H9 (cell line): Measurements from ENCODE around the gene ASPSCR1. TPM values are rescaled to one million over a fixed set of nuclear protein-coding genes. Genes with fewer than 3 reads are reported as not detected.

ENCODE experiments used
- DNase-seq: peaks from one replicate; pipeline ENCODE4 v3.0.0-alpha.2; 2017
- H2AFZ ChIP-seq: one replicate; pipeline ENCODE4 v1.6.1; 2013; ENCODE audit warnings: mild to moderate bottlenecking, low read length, control low read depth, moderate library complexity
- H2AK5ac ChIP-seq: 2 replicates; pipeline ENCODE4 v1.6.1; 2013; ENCODE audit warnings: low read length, control low read depth, mixed read lengths; ENCODE audit not compliant: insufficient read length
- H2BK120ac ChIP-seq: one replicate; pipeline ENCODE4 v1.6.1; 2013; ENCODE audit warnings: low read depth, mild to moderate bottlenecking, low read length, control low read depth, inconsistent platforms; ENCODE audit not compliant: poor library complexity, severe bottlenecking
- H2BK12ac ChIP-seq: 2 replicates; pipeline ENCODE4 v1.6.1; 2013; ENCODE audit warnings: low read length, control low read depth, mixed read lengths, low read depth; ENCODE audit not compliant: insufficient read length
- H2BK15ac ChIP-seq: 2 replicates; pipeline ENCODE4 v1.6.1; 2013; ENCODE audit warnings: low read depth, low read length, control low read depth
- H2BK20ac ChIP-seq: one replicate; pipeline ENCODE4 v1.6.1; 2013; ENCODE audit warnings: low read depth, mild to moderate bottlenecking, low read length, control low read depth, inconsistent platforms; ENCODE audit not compliant: poor library complexity, severe bottlenecking
- H2BK5ac ChIP-seq: 2 replicates; pipeline ENCODE4 v1.6.1; 2013; ENCODE audit warnings: low read length, control low read depth, mixed read lengths; ENCODE audit not compliant: insufficient read length
- H3K14ac ChIP-seq: 2 replicates; pipeline ENCODE4 v1.6.1; 2013; ENCODE audit warnings: low read length, control low read depth; ENCODE audit not compliant: insufficient read depth
- H3K18ac ChIP-seq: 2 replicates; pipeline ENCODE4 v1.6.1; 2013; ENCODE audit warnings: low read depth, mild to moderate bottlenecking, mixed read lengths, low read length, control low read depth; ENCODE audit not compliant: insufficient read length
- H3K23ac ChIP-seq: 2 replicates; pipeline ENCODE4 v1.6.1; 2013; ENCODE audit warnings: low read length, control low read depth, mixed read lengths, low read depth; ENCODE audit not compliant: insufficient read length
- H3K23me2 ChIP-seq: 2 replicates; pipeline ENCODE4 v1.6.1; 2013; ENCODE audit warnings: low read depth, mild to moderate bottlenecking, mixed read lengths, low read length, control low read depth; ENCODE audit not compliant: insufficient read length, poor library complexity, severe bottlenecking
- H3K27ac ChIP-seq: 2 replicates; pipeline ENCODE4 v1.5.1; 2013; ENCODE audit warnings: low read length, control low read depth, mixed read lengths, low read depth; ENCODE audit not compliant: insufficient read length
- H3K27me3 ChIP-seq: 2 replicates; pipeline ENCODE4 v1.6.1; 2013; ENCODE audit warnings: low read length, control low read depth, inconsistent platforms; ENCODE audit not compliant: insufficient read depth
- H3K4ac ChIP-seq: 2 replicates; pipeline ENCODE4 v1.6.1; 2013; ENCODE audit warnings: low read depth, mild to moderate bottlenecking, control low read depth, inconsistent platforms, low read length, moderate library complexity
- H3K4me1 ChIP-seq: 2 replicates; pipeline ENCODE4 v1.6.1; 2013; ENCODE audit warnings: low read length, control low read depth, inconsistent platforms; ENCODE audit not compliant: insufficient read depth
- H3K4me2 ChIP-seq: 2 replicates; pipeline ENCODE4 v1.6.1; 2013; ENCODE audit warnings: low read length, control low read depth, mixed read lengths; ENCODE audit not compliant: insufficient read length, insufficient read depth
- H3K56ac ChIP-seq: 2 replicates; pipeline ENCODE4 v1.6.1; 2013; ENCODE audit warnings: low read depth, mild to moderate bottlenecking, mixed read lengths, low read length, control low read depth; ENCODE audit not compliant: insufficient read length
- H3K79me1 ChIP-seq: 2 replicates; pipeline ENCODE4 v1.6.1; 2013; ENCODE audit warnings: low read depth, mild to moderate bottlenecking, moderate library complexity, low read length, control low read depth, inconsistent platforms; ENCODE audit not compliant: insufficient read depth, poor library complexity, severe bottlenecking
- H3K79me2 ChIP-seq: 2 replicates; pipeline ENCODE4 v1.6.1; 2013; ENCODE audit warnings: low read length, control low read depth, inconsistent platforms; ENCODE audit not compliant: insufficient read depth
- H3K9ac ChIP-seq: 2 replicates; pipeline ENCODE4 v1.6.1; 2013; ENCODE audit warnings: low read length, control low read depth, mixed read lengths; ENCODE audit not compliant: insufficient read length; ENCODE audit errors: extremely low read depth
- H3K9me3 ChIP-seq: one replicate; pipeline ENCODE4 v1.6.1; 2013; ENCODE audit warnings: low read depth, low read length, inconsistent platforms; ENCODE audit not compliant: control insufficient read depth
- H3T11ph ChIP-seq: one replicate; pipeline ENCODE4 v1.6.1; 2013; ENCODE audit warnings: mild to moderate bottlenecking, low read length, control low read depth, inconsistent platforms
- H4K20me1 ChIP-seq: one replicate; pipeline ENCODE4 v1.6.1; 2013; ENCODE audit not compliant: control insufficient read depth, insufficient read length, insufficient read depth
- H4K5ac ChIP-seq: 2 replicates; pipeline ENCODE4 v1.6.1; 2013; ENCODE audit warnings: low read depth, mild to moderate bottlenecking, mixed read lengths, low read length, control low read depth; ENCODE audit not compliant: insufficient read length
- H4K8ac ChIP-seq: replicated peaks from 2 replicates; pipeline ENCODE4 v1.6.1; 2013; ENCODE audit warnings: low read length, control low read depth, mixed read lengths, low read depth; ENCODE audit not compliant: insufficient read length
- H4K91ac ChIP-seq: 2 replicates; pipeline ENCODE4 v1.6.1; 2013; ENCODE audit warnings: low read depth, mild to moderate bottlenecking, moderate library complexity, mixed read lengths, low read length, control low read depth; ENCODE audit not compliant: insufficient read length
- H3K27ac Mint-ChIP-seq, 3 experiments: 2 replicates in 2 of 3; 3 replicates in 1 of 3; pipeline ENCODE4 v1.8.0; 2020 to 2021; ENCODE audit warnings: mixed read lengths in 3 of 3, mild to moderate bottlenecking in 1 of 3, moderate library complexity in 1 of 3
- H3K27me3 Mint-ChIP-seq: 2 replicates; pipeline ENCODE4 v1.8.0; 2021; ENCODE audit warnings: low read depth, mild to moderate bottlenecking, moderate library complexity, mixed read lengths
- H3K36me3 Mint-ChIP-seq, 3 experiments: 2 replicates in 2 of 3; 3 replicates in 1 of 3; pipeline ENCODE4 v1.8.0; 2020 to 2021; ENCODE audit warnings: low read depth in 3 of 3, mixed read lengths in 3 of 3; ENCODE audit not compliant: insufficient read depth in 1 of 3
- H3K4me1 Mint-ChIP-seq, 2 experiments: 2 replicates each; pipeline ENCODE4 v1.8.0; 2020; ENCODE audit warnings: mixed read lengths in 2 of 2
- H3K4me3 Mint-ChIP-seq, 2 experiments: 2 replicates in 1 of 2; 3 replicates in 1 of 2; pipeline ENCODE4 v1.8.0; 2020 to 2021; ENCODE audit warnings: mild to moderate bottlenecking in 2 of 2, mixed read lengths in 2 of 2, moderate library complexity in 1 of 2
- H3K9me3 Mint-ChIP-seq, 2 experiments: 2 replicates in 1 of 2; 3 replicates in 1 of 2; pipeline ENCODE4 v1.8.0; 2020; ENCODE audit warnings: mild to moderate bottlenecking in 2 of 2, mixed read lengths in 2 of 2, moderate library complexity in 1 of 2
- WGBS: extraction: QIAGEN DNeasy Blood & Tissue Kit; methylation state at CpG from one replicate; pipeline ENCODE4 v1.1.7; 2013; ENCODE audit warnings: missing lambda C conversion rate, low lambda C conversion rate, mixed read lengths; ENCODE audit not compliant: insufficient read length; ENCODE audit errors: extremely low coverage; 5-methylcytosine and 5-hydroxymethylcytosine counted together
- total RNA-seq: library from RNA; stranded (reverse); gene quantifications from 2 replicates; pipeline ENCODE4 v1.2.1, GENCODE V29; 2021
- TF ChIP-seq, protein P1 (sequence below): fragments of 200-600 bp; sonication (generic); conservative IDR thresholded peaks from 3 replicates; pipeline ENCODE4 v1.8.0; 2021; ENCODE audit warnings: antibody characterized with exemption, mild to moderate bottlenecking

Gene ASPSCR1
- total RNA-seq, 1 experiment from 2014 or later, result 50.9 TPM

DNA sequence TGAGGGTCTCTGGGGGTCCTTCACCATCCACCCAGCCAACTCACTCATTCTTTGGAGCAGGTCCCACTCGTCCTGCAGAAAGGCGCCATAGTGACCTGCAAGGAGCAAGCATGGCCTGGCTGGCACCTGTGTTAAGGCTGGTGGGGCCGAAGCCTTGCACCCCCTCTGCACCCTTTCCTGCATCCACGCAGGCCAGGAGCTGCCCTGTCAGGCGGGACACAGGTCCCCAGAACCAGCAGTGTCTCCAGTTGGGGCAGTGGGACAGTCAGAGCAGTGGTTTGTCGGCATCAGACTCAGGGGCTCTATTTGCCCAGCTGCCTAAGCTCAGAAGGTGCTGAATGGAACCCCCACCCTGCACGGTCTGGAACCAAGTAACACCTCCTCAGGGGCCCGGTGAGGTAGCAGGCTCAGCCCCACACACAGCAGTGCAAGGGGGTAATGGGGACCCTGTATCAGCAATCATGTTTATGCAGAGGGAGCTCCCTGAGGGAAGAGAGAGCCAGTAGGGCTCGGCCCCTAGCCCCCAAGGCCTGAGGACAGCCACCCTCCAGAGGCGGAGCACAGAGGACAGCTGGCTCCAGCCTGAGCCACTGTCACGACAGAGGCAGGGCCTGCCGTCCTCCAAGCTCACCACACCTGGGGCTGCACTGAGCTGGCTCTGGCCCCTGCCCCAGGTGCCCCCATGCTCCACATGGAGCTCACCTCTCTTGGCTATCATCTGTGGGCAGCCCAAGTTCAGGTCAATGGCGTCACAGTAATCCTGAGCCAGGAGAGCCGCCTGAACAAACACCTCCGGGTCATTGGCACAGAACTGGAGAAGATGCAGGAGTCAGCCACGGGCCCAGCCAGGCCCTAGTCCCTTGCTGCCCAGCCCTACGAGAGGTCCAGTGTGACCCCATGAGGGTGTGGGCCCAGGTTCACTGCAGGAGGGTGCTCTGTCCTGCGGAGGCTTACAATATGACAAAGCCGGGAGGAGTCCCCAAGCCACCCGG is 86.3 kb downstream of the ASPSCR1 start:
- Histone ChIP-seq H3K4me1 (no peaks in the 10 kb centered on the region), H3K23me2 (peaks cover 15% of the 10 kb centered on the region), H3K23ac (no peak overlapping the region), H2BK120ac (no peak overlapping the region), H2AFZ (no peak overlapping the region), H3K9me3 (no peaks in the 10 kb centered on the region), H3K9ac (no peak overlapping the region), H3K79me1 (no peaks in the 10 kb centered on the region), H3K18ac (no peak overlapping the region), H3K4me2 (no peak overlapping the region), H4K20me1 (no peaks in the 10 kb centered on the region), H3K4ac (no peak overlapping the region), H2BK20ac (no peak overlapping the region), H3K56ac (no peak overlapping the region), H4K91ac (no peak overlapping the region), H3K27ac (no peak overlapping the region), H3T11ph (no peak overlapping the region), H2BK12ac (no peak overlapping the region), H3K79me2 (no peaks in the 10 kb centered on the region), H2BK5ac (no peak overlapping the region), H2BK15ac (no peak overlapping the region), H3K27me3 (no peaks in the 10 kb centered on the region), H4K5ac (no peak overlapping the region), H2AK5ac (no peak overlapping the region), H4K8ac (no peak overlapping the region), H3K14ac (no peak overlapping the region)
- H3K4me3 Mint-ChIP-seq, result peak overlapping the region; percentile 70 to 73; a peak in 4 of 5 replicates
- peaks cover 4 to 5% of the 10 kb centered on the region in 2 experiments for H3K4me1 Mint-ChIP-seq
- TF ChIP-seq, protein P1, sequence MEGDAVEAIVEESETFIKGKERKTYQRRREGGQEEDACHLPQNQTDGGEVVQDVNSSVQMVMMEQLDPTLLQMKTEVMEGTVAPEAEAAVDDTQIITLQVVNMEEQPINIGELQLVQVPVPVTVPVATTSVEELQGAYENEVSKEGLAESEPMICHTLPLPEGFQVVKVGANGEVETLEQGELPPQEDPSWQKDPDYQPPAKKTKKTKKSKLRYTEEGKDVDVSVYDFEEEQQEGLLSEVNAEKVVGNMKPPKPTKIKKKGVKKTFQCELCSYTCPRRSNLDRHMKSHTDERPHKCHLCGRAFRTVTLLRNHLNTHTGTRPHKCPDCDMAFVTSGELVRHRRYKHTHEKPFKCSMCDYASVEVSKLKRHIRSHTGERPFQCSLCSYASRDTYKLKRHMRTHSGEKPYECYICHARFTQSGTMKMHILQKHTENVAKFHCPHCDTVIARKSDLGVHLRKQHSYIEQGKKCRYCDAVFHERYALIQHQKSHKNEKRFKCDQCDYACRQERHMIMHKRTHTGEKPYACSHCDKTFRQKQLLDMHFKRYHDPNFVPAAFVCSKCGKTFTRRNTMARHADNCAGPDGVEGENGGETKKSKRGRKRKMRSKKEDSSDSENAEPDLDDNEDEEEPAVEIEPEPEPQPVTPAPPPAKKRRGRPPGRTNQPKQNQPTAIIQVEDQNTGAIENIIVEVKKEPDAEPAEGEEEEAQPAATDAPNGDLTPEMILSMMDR, result no peak
- no peak for DNase-seq
- no peak overlapping the region for H3K27ac Mint-ChIP-seq
- H3K27me3 Mint-ChIP-seq, result peaks cover 4% of the 10 kb centered on the region; the same call in 1 of the 2 replicates
- H3K36me3 Mint-ChIP-seq, result peaks cover 4 to 17% (median 13%) of the 10 kb centered on the region in 3 experiments
- H3K9me3 Mint-ChIP-seq, result no peaks in the 10 kb centered on the region; a peak in 1 of 5 replicates
- no CpG with 5 or more reads among the region's 20 CpGs for WGBS
